SK-N-SH treated with all-trans-retinoic acid at 6 μM for 48 hours (cell line): ENCODE results near the gene MMS19.

Experiments
- ARNTL ChIP-seq: fragments of 450-650 bp; formaldehyde crosslinking; IDR thresholded peaks from 2 replicates; pipeline ENCODE4 v1.5.0; 2020; ENCODE audit warnings: low read depth, mild to moderate bottlenecking, moderate library complexity, borderline replicate concordance
- BACH2 ChIP-seq: fragments of 250-450 bp; sonication (Bioruptor Pico); IDR thresholded peaks from 2 replicates; pipeline ENCODE4 v1.9.0; 2021; ENCODE audit warnings: mild to moderate bottlenecking, borderline replicate concordance
- ESRRG ChIP-seq: fragments of 250-450 bp; sonication (Bioruptor Pico); IDR thresholded peaks from 2 replicates; pipeline ENCODE4 v1.6.1; 2021; ENCODE audit warnings: mild to moderate bottlenecking
- ISL1 ChIP-seq: fragments of 250-450 bp; sonication (Bioruptor Pico); IDR thresholded peaks from 2 replicates; pipeline ENCODE4 v2.1.2; 2022; ENCODE audit warnings: mild to moderate bottlenecking, moderate library complexity
- PPARA ChIP-seq: fragments of 250-450 bp; sonication (Bioruptor Pico); IDR thresholded peaks from 2 replicates; pipeline ENCODE4 v1.5.0; 2020; ENCODE audit warnings: mild to moderate bottlenecking, borderline replicate concordance
- RARB ChIP-seq: fragments of 250-450 bp; sonication (Bioruptor Pico); IDR thresholded peaks from 2 replicates; pipeline ENCODE4 v1.8.0; 2021; ENCODE audit warnings: mild to moderate bottlenecking, moderate library complexity
- ZC3H10 ChIP-seq: fragments of 250-450 bp; sonication (Bioruptor Pico); IDR thresholded peaks from 2 replicates; pipeline ENCODE4 v1.5.1; 2021; ENCODE audit warnings: mild to moderate bottlenecking, moderate library complexity
- ZFP30 ChIP-seq: fragments of 450-650 bp; formaldehyde crosslinking; IDR thresholded peaks from 2 replicates; pipeline ENCODE4 v1.5.0; 2022; ENCODE audit warnings: mild to moderate bottlenecking, moderate library complexity
- TF ChIP-seq, protein P1 (sequence below): fragments of 250-450 bp; sonication (Bioruptor Pico); IDR thresholded peaks from 2 replicates; pipeline ENCODE4 v1.5.0; 2020; ENCODE audit warnings: mild to moderate bottlenecking, moderate library complexity
- TF ChIP-seq, protein P2 (sequence below): fragments of 250-450 bp; sonication (Bioruptor Pico); IDR thresholded peaks from 2 replicates; pipeline ENCODE4 v1.5.1; 2020; ENCODE audit warnings: low read depth, mild to moderate bottlenecking, moderate library complexity
- TF ChIP-seq, protein P3 (sequence below): fragments of 250-450 bp; sonication (Bioruptor Pico); IDR thresholded peaks from 2 replicates; pipeline ENCODE4 v1.8.0; 2020; ENCODE audit warnings: mild to moderate bottlenecking, moderate library complexity, borderline replicate concordance

DNA sequence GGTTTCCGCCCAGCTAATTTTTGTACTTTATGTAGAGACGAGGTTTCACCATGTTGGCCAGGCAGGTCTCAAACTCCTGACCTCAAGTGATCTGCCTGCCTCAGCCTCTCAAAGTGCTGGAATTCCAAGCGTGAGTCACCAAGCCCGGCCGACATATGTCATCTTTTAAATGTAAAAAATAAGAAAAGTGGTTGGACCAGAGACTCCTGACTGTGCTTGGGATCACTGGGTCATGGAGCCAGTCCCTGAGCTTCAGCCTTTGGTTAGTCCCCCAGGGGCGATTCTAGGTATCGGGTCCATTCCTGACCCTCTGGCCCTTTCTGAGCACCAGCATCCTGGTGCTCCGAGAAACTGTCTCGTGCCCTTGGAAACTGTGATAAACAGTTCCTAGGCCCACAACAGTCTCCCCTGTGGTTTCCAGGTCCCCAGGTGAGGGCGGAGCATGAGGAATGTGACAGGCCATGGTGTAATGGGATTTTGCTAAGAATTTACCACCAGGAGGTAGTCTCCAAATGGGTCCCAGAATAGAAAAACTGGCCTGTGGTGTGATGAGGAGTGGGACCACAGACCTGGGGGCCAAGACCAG is 33.3 kb upstream of the MMS19 start:
- TF ChIP-seq ZFP30 (CRISPR knock-in tag) (no peak), BACH2 (CRISPR knock-in tag) (no peak), ZC3H10 (no peak), ARNTL (no peak), PPARA (no peak), ISL1 (CRISPR knock-in tag) (no peak), RARB (CRISPR knock-in tag) (no peak), ESRRG (CRISPR knock-in tag) (no peak)
- TF ChIP-seq, protein P1, sequence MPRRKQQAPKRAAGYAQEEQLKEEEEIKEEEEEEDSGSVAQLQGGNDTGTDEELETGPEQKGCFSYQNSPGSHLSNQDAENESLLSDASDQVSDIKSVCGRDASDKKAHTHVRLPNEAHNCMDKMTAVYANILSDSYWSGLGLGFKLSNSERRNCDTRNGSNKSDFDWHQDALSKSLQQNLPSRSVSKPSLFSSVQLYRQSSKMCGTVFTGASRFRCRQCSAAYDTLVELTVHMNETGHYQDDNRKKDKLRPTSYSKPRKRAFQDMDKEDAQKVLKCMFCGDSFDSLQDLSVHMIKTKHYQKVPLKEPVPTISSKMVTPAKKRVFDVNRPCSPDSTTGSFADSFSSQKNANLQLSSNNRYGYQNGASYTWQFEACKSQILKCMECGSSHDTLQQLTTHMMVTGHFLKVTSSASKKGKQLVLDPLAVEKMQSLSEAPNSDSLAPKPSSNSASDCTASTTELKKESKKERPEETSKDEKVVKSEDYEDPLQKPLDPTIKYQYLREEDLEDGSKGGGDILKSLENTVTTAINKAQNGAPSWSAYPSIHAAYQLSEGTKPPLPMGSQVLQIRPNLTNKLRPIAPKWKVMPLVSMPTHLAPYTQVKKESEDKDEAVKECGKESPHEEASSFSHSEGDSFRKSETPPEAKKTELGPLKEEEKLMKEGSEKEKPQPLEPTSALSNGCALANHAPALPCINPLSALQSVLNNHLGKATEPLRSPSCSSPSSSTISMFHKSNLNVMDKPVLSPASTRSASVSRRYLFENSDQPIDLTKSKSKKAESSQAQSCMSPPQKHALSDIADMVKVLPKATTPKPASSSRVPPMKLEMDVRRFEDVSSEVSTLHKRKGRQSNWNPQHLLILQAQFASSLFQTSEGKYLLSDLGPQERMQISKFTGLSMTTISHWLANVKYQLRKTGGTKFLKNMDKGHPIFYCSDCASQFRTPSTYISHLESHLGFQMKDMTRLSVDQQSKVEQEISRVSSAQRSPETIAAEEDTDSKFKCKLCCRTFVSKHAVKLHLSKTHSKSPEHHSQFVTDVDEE, result no peak
- TF ChIP-seq, protein P2, sequence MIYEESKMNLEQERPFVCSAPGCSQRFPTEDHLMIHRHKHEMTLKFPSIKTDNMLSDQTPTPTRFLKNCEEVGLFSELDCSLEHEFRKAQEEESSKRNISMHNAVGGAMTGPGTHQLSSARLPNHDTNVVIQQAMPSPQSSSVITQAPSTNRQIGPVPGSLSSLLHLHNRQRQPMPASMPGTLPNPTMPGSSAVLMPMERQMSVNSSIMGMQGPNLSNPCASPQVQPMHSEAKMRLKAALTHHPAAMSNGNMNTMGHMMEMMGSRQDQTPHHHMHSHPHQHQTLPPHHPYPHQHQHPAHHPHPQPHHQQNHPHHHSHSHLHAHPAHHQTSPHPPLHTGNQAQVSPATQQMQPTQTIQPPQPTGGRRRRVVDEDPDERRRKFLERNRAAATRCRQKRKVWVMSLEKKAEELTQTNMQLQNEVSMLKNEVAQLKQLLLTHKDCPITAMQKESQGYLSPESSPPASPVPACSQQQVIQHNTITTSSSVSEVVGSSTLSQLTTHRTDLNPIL (CRISPR knock-in tag), result no peak
- TF ChIP-seq, protein P3, sequence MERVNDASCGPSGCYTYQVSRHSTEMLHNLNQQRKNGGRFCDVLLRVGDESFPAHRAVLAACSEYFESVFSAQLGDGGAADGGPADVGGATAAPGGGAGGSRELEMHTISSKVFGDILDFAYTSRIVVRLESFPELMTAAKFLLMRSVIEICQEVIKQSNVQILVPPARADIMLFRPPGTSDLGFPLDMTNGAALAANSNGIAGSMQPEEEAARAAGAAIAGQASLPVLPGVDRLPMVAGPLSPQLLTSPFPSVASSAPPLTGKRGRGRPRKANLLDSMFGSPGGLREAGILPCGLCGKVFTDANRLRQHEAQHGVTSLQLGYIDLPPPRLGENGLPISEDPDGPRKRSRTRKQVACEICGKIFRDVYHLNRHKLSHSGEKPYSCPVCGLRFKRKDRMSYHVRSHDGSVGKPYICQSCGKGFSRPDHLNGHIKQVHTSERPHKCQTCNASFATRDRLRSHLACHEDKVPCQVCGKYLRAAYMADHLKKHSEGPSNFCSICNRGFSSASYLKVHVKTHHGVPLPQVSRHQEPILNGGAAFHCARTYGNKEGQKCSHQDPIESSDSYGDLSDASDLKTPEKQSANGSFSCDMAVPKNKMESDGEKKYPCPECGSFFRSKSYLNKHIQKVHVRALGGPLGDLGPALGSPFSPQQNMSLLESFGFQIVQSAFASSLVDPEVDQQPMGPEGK (CRISPR knock-in tag), result no peak
